Panc1 (cell line): Measurements from ENCODE around the gene GSTK1. TPM values are rescaled to one million over a fixed set of nuclear protein-coding genes. Genes with fewer than 3 reads are reported as not detected.

Experiments used
- ATAC-seq: fragments of 200-7000 bp; cut with Tn5 transposase; 2 replicates; pipeline ENCODE4 v1.9.1; 2020; ENCODE audit warnings: mild to moderate bottlenecking, moderate library complexity
- BruUV-seq: library from RNA; stranded (reverse); fragments of 400-500 nt; replicated peaks from 2 replicates; lab custom pipeline; 2021; lab: Mats Ljungman, UMichigan
- CTCF ChIA-PET: fragments of 300-600 bp; sonication (Branson Sonifier 250); formaldehyde crosslinking; loops from one replicate; lab custom pipeline; 2022; ENCODE audit warnings: antibody characterized with exemption; lab: Charles Lee
- POLR2A ChIA-PET: fragments of 300-600 bp; sonication (Branson Sonifier 250); formaldehyde crosslinking; loops from one replicate; lab custom pipeline; 2022; ENCODE audit warnings: antibody characterized with exemption; lab: Charles Lee
- DNase-seq: peaks from one replicate; pipeline ENCODE4 v3.0.0-alpha.2; 2010; ENCODE audit warnings: low read depth, low spot score
- H3K27ac ChIP-seq: 2 replicates; pipeline ENCODE4 v1.5.1; 2011; ENCODE audit warnings: mild to moderate bottlenecking, low read length, inconsistent platforms
- H3K27me3 ChIP-seq: fragments of 200-500 bp; sonication (Bioruptor generic); 2 replicates; pipeline ENCODE4 v1.6.0; 2014; ENCODE audit warnings: low read length, inconsistent platforms; ENCODE audit not compliant: control insufficient read depth, insufficient read depth
- H3K36me3 ChIP-seq: fragments of 200-500 bp; sonication (Bioruptor generic); 2 replicates; pipeline ENCODE4 v1.5.1; 2014; ENCODE audit warnings: inconsistent platforms, mild to moderate bottlenecking, low read length, moderate library complexity; ENCODE audit not compliant: control insufficient read depth, insufficient read depth
- H3K4me1 ChIP-seq: 2 replicates; pipeline ENCODE4 v1.5.1; 2011; ENCODE audit warnings: inconsistent platforms, mild to moderate bottlenecking, low read length, moderate library complexity; ENCODE audit not compliant: control insufficient read depth, insufficient read depth
- H3K4me3 ChIP-seq, 2 experiments: 2 replicates each; pipeline ENCODE4 v1.5.1; 2011 to 2012; ENCODE audit warnings: low read depth in 2 of 2, low read length in 2 of 2, mild to moderate bottlenecking in 2 of 2, inconsistent platforms in 1 of 2, moderate library complexity in 1 of 2
- H3K9me3 ChIP-seq: fragments of 200-500 bp; sonication (Bioruptor generic); 2 replicates; pipeline ENCODE4 v1.5.1; 2014; ENCODE audit warnings: low read depth, mild to moderate bottlenecking, inconsistent platforms, low read length, moderate library complexity; ENCODE audit not compliant: control insufficient read depth, insufficient read depth
- CTCF ChIP-seq: fragments of 450-650 bp; IDR thresholded peaks from 2 replicates; pipeline ENCODE4 v1.5.1; 2017; ENCODE audit warnings: mild to moderate bottlenecking
- POLR2AphosphoS5 ChIP-seq: IDR thresholded peaks from 2 replicates; pipeline ENCODE4 v1.6.1; 2012; ENCODE audit warnings: mild to moderate bottlenecking, low read depth, low read length, moderate library complexity
- REST ChIP-seq, 2 experiments: IDR thresholded peaks; 2 replicates each; pipeline ENCODE4 v1.6.1; 2011 to 2012; ENCODE audit warnings: low read depth in 2 of 2, control low read depth in 1 of 2, low read length in 1 of 2, mild to moderate bottlenecking in 1 of 2, moderate library complexity in 1 of 2; ENCODE audit not compliant: insufficient read depth in 1 of 2
- SIN3A ChIP-seq: IDR thresholded peaks from 2 replicates; pipeline ENCODE4 v1.6.1; 2012; ENCODE audit warnings: low read depth, mild to moderate bottlenecking, low read length, moderate library complexity, borderline replicate concordance; ENCODE audit not compliant: insufficient read depth
- TCF7L2 ChIP-seq: IDR thresholded peaks from 2 replicates; pipeline ENCODE4 v1.6.1; 2011; ENCODE audit warnings: mild to moderate bottlenecking, low read depth, low read length, inconsistent platforms
- in situ Hi-C: cut with HindIII; loops from 2 replicates; pipeline ENCODE4 v1.10.0; 2016; ENCODE audit warnings: low sequenced_read_pairs, low pct_unique_long_range_greater_than_20kb
- intact Hi-C: fragments of 100-400 bp; cut with micrococcal nuclease; formaldehyde crosslinking; loops from one replicate; pipeline ENCODE4 v1.10.0; 2022; ENCODE audit not compliant: unreplicated experiment
- total RNA-seq: library from RNA; stranded (reverse); gene quantifications from one replicate; pipeline ENCODE4 v1.2.1, GENCODE V29; 2021; ENCODE audit not compliant: unreplicated experiment

The GSTK1 gene
- total RNA-seq, 1 experiment from 2014 or later: 100 TPM

- Histone ChIP-seq H3K4me3 (no peak overlapping the region), H3K4me1 (no peaks in the 10 kb centered on the region), H3K9me3 (no peaks in the 10 kb centered on the region), H3K27me3 (no peaks in the 10 kb centered on the region), H3K27ac (no peak overlapping the region), H3K36me3 (no peaks in the 10 kb centered on the region)
- POLR2A ChIA-PET: no interaction called here
- no peak for TF ChIP-seq SIN3A
- TF ChIP-seq CTCF: no peak
- ATAC-seq (no peak), DNase-seq (no peak)
- no TSS peak for BruUV-seq
- intact Hi-C loops (no loop called here), in situ Hi-C loops (no loop called here)
- CTCF ChIA-PET: no interaction called here
Observed at GRCh38 chr7:143257501-143257900, 5.7 kb upstream of the GSTK1 start.

GRCh38 chr7:143258831-143259230 is 4.4 kb upstream of the GSTK1 start:
- no peak for ATAC-seq
- H3K36me3 ChIP-seq: no peaks in the 10 kb centered on the region
- BruUV-seq: no TSS peak
- H3K4me1 ChIP-seq: no peaks in the 10 kb centered on the region
- no peak overlapping the region for H3K4me3 ChIP-seq
- ChIA-PET POLR2A (no interaction called here), CTCF (no interaction called here)
- no peak overlapping the region for H3K27ac ChIP-seq
- no peaks in the 10 kb centered on the region for H3K27me3 ChIP-seq
- intact Hi-C loops (no loop called here), in situ Hi-C loops (no loop called here)
- no peak for DNase-seq
- TF ChIP-seq REST (IDR thresholded peaks at IDR 0.05; ENCODE audit: insufficient read depth in 1 of 2, low read depth in 2 of 2, low read length in 1 of 2) (no peak), SIN3A (no peak), CTCF (no peak), POLR2AphosphoS5 (no peak), TCF7L2 (no peak)
- no peaks in the 10 kb centered on the region for H3K9me3 ChIP-seq
